COR-L47 (cell line): ENCODE data around the gene DNAJC19.
"Not testable (repeated sequence)": the region's sequence is repeated elsewhere in the genome, so short reads cannot be mapped to it uniquely, and the experiment has no call there.

Experiments
- DNase-seq: peaks from one replicate; lab custom pipeline; 2025; lab: John Stamatoyannopoulos, UW

Gene DNAJC19

GRCh38 chr3:180989291-180990163 is at the start of gene DNAJC19:
Gene DNAJC19, minus strand, starts transcription at chr3:180989736. Its CDS starts 134 bp downstream, at chr3:180989602.
- DNase-seq = peak; percentile 99

DNA sequence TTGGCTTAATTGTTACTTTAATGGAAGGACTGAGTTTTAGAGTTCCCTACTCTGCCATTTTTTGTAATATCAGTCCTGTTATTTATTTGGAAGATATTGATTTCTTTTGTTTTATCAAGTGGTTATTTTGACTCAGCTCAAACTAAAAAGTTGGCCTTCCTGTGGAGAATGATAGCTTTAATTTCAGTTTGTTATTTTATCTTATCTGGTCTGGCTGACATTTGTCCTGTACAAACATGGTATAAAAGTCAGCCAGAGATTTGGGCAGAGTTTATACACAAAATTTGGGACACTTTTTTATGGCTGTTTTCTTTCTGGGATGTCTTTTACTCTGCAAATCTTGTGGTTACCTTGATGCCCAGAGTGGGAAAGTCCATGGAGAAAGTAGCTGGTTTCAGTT is 41.4 kb upstream of the DNAJC19 start:
- DNase-seq = no peak

GRCh38 chr3:181025204-181025603 is 35.7 kb upstream of the DNAJC19 start:
- no peak for DNase-seq

- DNase-seq = no peak
Observed at GRCh38 chr3:181017690-181018089, 28.2 kb upstream of the DNAJC19 start.

DNA sequence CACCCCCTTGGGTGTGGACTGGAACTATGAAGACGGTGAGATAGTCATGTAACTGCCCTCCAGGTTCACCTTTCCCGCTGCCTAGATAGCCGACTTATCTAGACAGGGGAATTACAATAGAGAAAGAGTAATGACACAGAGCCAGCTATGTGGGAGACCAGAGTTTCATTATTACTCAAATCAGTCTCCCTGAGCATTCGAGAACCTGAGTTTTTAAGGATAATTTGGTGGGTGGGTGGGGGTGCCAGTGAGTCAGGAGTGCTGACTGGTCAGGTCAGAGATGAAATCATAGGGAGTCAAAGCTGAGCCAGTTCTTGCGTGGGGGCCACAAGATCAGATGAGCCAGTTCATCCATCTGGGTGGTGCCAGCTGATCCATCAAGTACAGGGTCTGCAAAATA is 19.7 kb upstream of the DNAJC19 start:
- DNase-seq = no peak

DNA sequence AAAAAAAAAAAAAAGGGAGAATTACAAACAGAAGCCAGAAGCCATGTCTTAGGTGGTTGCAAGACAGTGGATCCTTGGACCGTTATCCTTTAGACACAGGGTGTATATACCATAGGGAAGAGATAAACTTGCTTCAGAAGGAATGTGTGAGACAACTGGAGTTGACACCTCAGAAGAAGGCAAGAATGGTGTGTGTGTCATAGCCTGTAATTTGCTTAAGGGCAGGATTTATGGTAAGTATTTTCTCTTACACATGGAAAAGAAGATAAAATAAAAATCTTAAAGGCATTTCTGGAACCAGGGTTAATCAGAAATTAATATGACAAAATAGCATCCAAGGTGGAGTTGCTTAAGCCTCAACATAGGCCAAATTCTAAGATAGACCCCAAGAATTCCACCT is 19.3 kb upstream of the DNAJC19 start:
- no peak for DNase-seq

- no peak for DNase-seq
Observed at GRCh38 chr3:181007262-181007661, 17.7 kb upstream of the DNAJC19 start.

DNA sequence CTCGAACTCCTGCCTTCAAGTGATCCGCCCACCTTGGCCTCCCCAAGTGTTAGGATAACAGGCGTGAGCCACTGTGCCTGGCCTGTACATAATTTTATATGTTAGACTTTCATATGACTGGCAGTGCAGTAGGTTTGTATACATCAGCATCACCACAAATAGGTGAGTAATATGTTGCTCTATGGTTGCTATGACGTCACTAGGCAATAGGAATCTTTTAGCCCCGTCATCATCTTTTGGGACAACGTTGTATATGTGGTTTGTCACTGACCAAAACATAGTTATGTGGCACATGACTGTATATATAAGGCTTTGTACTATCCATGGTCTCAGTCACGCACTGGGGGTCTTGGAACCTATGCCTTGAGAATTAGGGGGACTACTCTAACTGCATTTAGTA is 17.0 kb upstream of the DNAJC19 start:
- no peak for DNase-seq

- DNase-seq = not testable (repeated sequence)
Observed at GRCh38 chr3:181003469-181003868, 13.9 kb upstream of the DNAJC19 start.

GRCh38 chr3:181002331-181002730 is 12.8 kb upstream of the DNAJC19 start:
- not testable (repeated sequence) for DNase-seq

DNA sequence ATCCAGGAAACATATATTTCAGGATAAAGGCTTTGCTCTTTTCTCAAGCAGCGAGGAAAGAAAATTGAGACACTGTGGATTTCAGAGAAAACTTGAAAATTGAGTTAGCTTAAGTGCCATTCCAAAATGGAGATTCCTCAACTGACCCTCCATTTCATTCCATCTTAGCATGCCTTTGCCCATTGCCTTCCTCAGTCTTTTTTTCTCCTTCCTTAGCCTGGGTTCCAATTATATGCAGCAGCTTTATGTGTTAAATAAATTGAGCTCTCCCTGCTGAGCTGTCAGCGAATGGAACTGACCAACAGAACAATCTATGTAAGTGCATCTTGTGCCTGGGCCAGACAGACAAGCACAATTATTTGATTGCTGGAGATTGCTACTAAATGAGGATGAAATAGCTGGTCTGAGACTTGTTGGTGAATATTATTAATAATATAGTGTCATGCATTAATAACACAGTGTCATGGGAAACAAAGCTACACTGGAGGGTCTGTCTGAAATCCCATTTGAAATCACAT is 6.9 kb upstream of the DNAJC19 start:
- DNase-seq = no peak

DNA sequence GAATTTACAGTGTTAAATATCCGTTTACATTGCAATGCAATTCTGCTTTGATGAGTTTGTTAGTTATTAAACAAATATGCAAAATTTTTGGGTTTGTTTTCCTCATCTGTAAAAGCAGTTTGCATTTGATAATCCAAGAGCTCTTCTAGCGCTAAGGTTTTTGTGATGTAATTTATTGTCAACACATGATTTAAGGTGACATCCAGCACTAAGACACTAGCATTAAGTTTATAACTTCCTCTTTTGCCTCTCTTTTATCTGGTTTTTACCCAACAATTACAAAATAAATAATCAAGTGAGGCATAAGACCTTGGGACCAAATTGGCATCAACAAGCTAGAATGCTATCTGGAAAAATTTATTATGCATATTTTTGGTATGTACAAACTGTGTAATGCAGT is 969 bp upstream of the DNAJC19 start:
- no peak for DNase-seq

DNA sequence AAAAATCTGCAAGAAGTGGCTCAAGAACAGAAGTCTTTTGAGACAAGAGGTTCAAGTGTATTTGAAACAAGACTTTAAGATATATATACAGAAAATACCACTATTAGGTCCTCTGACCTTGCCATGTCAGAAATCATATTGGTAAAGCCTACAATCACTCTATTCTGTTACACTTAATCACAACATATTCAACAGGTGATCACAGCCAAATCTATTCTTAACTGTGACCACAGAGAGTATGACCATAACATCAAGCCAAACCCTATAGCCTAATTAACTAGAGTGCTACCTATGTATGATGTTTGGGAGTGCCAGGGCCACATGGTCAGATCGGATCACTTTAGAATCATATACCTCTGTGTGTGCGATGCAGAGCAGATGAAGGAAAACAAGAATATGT is 2.2 kb downstream of the DNAJC19 start:
- DNase-seq = no peak

- DNase-seq = not testable (repeated sequence)
Observed at GRCh38 chr3:180986366-180986765, 3.2 kb downstream of the DNAJC19 start.

GRCh38 chr3:180983136-180983535 is 6.4 kb downstream of the DNAJC19 start:
- no peak for DNase-seq

GRCh38 chr3:180981912-180982311 is 7.6 kb downstream of the DNAJC19 start:
- DNase-seq = no peak

DNA sequence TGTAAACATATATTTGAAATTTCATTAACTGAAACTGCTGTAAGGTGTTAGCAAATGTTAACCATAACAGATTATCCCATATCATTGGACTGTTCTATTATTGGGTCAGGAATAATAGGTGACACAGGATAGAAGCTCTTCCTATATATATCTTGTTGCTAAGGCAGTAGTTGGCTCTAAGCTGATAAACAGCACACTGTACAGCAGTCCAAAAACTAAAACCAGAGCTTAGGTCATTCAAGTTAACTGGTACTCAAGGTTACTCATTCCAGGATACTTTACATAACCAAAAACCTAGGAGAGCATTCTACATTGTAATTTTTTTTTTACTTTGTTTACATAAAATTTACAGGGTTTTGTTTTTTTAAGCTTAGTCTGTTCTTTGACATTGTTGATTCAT is 8.9 kb downstream of the DNAJC19 start:
- no peak for DNase-seq

DNA sequence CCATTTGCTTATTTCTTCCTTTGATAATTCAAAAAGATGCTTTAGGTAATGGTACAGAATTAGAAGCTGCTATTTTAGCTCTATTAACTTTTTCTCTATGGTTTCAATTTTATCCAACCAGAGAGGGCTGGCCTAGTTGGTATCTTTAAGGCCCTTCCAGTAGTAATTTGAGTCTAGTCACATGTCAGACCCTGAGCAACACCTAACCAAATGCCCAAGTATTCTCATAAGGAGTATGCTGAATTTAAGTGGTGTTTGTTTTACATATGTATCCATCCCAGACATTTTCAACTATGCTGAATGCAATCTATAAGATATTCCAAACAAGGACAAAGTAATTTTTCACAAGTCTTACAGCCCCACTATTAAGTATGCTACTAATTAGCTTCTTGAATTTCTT is 9.6 kb downstream of the DNAJC19 start:
- DNase-seq = no peak

GRCh38 chr3:180977498-180977897 is 12.0 kb downstream of the DNAJC19 start:
- DNase-seq = no peak

DNA sequence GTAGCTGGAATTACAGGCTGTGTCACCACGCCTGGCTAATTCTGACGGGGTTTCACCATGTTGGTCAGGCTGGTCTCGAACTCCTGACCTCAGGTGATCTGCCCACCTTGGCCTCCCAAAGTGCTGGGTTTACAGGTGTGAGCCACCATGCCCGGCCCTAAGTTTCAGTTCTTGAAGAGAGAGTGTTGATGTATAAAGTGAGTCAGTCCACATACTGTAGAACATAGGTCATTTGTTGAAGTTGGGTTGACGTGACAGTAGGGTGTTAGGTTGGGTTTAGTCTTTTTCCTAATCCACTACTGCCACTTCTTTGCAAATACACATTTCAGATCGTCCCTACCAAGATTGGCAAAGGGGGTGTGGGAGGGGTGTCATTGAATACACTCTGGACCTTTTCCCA is 15.2 kb downstream of the DNAJC19 start:
- no peak for DNase-seq

DNA sequence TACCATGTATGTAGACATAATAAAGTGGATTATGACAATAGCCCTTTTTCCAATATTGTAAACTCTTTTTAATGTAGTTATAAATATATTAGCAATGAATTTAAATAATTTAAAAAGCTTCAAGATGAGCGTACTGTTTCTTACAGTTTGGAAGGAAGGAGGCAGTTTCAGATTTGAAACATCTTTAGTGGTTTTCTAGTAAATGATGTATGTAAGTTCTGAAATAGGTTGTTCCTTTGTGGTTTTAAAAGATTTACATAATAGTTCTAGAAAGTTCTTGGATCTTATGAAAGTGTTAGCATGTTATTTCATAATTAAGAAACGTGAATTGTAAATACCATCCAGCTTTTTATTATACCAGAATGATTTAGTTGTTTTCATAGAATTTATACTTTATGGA is 16.0 kb downstream of the DNAJC19 start:
- DNase-seq = no peak

- DNase-seq = no peak
Observed at GRCh38 chr3:180970931-180971330, 18.6 kb downstream of the DNAJC19 start.

DNA sequence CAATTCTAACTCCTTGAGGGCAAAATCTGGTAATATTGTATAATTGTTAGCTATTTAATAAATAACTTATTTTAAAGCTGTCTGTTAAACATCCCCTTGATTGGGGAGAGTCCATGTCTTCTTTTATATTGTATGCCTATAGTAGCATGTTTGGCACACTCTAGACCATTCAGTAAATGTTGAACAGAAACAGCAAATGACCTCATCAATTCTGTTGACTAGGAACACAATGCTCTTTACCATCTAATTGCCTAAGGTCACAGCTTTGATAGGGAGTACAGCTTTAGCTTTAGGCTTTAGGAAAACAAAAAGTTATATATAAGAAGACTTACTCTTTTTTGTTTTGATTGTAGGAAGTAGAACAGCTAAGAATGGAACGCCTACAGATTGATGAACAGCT is 27.0 kb downstream of the DNAJC19 start:
- DNase-seq = no peak

GRCh38 chr3:180961552-180961951 is 28.0 kb downstream of the DNAJC19 start:
- no peak for DNase-seq
